Gastrocnemius medialis (tissue), 4 donors: ENCODE results near the gene ADGRD1. TPM values are rescaled to one million over a fixed set of nuclear protein-coding genes. Genes with fewer than 3 reads are reported as not detected.

Source experiments
- ATAC-seq, 2 donors: fragments of 150-250 bp; one replicate each; pipeline ENCODE4 v1.9.1; 2016
- DNase-seq, 2 donors: peaks; one replicate each; pipeline ENCODE4 v3.0.0-alpha.2; 2019
- H3K27ac ChIP-seq, 4 donors: fragments of 200-600 bp; sonication (generic); 1 replicate in 1 of 4; 2 replicates in 3 of 4; pipeline ENCODE4 v1.5.1; 2016 to 2018; ENCODE audit warnings: mild to moderate bottlenecking in 2 of 4, moderate library complexity in 1 of 4
- H3K27me3 ChIP-seq, 3 donors: fragments of 200-600 bp; sonication (generic) in 2 of 3; 1 replicate in 1 of 3; 2 replicates in 2 of 3; pipeline versions ENCODE4 v1.5.1 to v1.6.0; 2016 to 2019; ENCODE audit warnings: mild to moderate bottlenecking in 1 of 3, moderate library complexity in 1 of 3
- H3K36me3 ChIP-seq, 2 donors: fragments of 200-600 bp; sonication (generic) in 1 of 2; one replicate each; pipeline ENCODE4 v1.5.1; 2017 to 2018
- H3K4me1 ChIP-seq, 2 donors: fragments of 200-600 bp; sonication (generic) in 1 of 2; one replicate each; pipeline ENCODE4 v1.5.1; 2016 to 2017; ENCODE audit warnings: mild to moderate bottlenecking in 2 of 2
- H3K4me3 ChIP-seq, 4 donors: fragments of 200-600 bp; sonication (generic) in 3 of 4; 1 replicate in 1 of 4; 2 replicates in 3 of 4; pipeline ENCODE4 v1.5.1; 2016 to 2019; ENCODE audit warnings: mild to moderate bottlenecking in 2 of 4
- H3K9me3 ChIP-seq, 3 donors: fragments of 200-600 bp; sonication (generic) in 2 of 3; 1 replicate in 1 of 3; 2 replicates in 2 of 3; pipeline ENCODE4 v1.5.1; 2016 to 2019
- CTCF ChIP-seq, 5 experiments: fragments of 450-650 bp in 3 of 5; fragments of 200-600 bp in 2 of 5; sonication (generic) in 2 of 5; IDR thresholded peaks in 4 of 5; conservative IDR thresholded peaks in 1 of 5; 1 replicate in 4 of 5; 2 replicates in 1 of 5; pipeline ENCODE4 v1.5.1; 2016 to 2019; ENCODE audit warnings: antibody characterized with exemption in 5 of 5, mild to moderate bottlenecking in 3 of 5, moderate library complexity in 3 of 5
- POLR2A ChIP-seq, 2 donors: fragments of 450-650 bp; IDR thresholded peaks; one replicate each; pipeline ENCODE4 v1.6.1; 2017; ENCODE audit warnings: antibody characterized with exemption in 2 of 2, mild to moderate bottlenecking in 2 of 2, moderate library complexity in 2 of 2
- in situ Hi-C, 4 donors: fragments of 200-750 bp; cut with MboI; loops; one replicate each; pipeline versions ENCODE4 v1.15.0 to v1.8.0; 2017; ENCODE audit warnings: low sequenced_read_pairs in 4 of 4
- intact Hi-C: fragments of 100-400 bp; cut with DNase I; formaldehyde crosslinking; loops from one replicate; pipeline ENCODE4 v1.15.1; 2023; ENCODE audit warnings: low total_unique reads
- total RNA-seq, 4 donors: library from RNA; depleted of rRNA; stranded (reverse); fragments of >200 nt; gene quantifications; one replicate each; pipeline versions ENCODE4 v1.1.0 to v1.2.3, GENCODE V29; 2016

Gene ADGRD1
- total RNA-seq, 4 donors from 2014 or later = 5.3 to 9.6 (median 8.2) TPM

- in situ Hi-C loops = no loop called here
- H3K27ac ChIP-seq = no peak overlapping the region
- no peaks in the 10 kb centered on the region for H3K4me1 ChIP-seq
- DNase-seq = no peak
- no peaks in the 10 kb centered on the region for H3K36me3 ChIP-seq
- TF ChIP-seq POLR2A (IDR thresholded peaks at IDR 0.05) = no peak
- intact Hi-C loops = no loop called here
- no peak overlapping the region for H3K4me3 ChIP-seq
- no peak for ATAC-seq
- no peaks in the 10 kb centered on the region for H3K9me3 ChIP-seq
- no peaks in the 10 kb centered on the region for H3K27me3 ChIP-seq
These were observed 103.6 kb downstream of the ADGRD1 start for GRCh38 chr12:131057211-131057721.

- H3K9me3 ChIP-seq = no peaks in the 10 kb centered on the region
- no peak overlapping the region for H3K4me3 ChIP-seq
- in situ Hi-C loops (no loop called here), intact Hi-C loops (no loop called here)
- H3K4me1 ChIP-seq = no peaks in the 10 kb centered on the region
- TF ChIP-seq POLR2A (IDR thresholded peaks at IDR 0.05) (no peak), CTCF (IDR thresholded peaks at IDR 0.05 in 4 of 5, conservative IDR thresholded peaks at IDR 0.05 in 1 of 5) (no peak)
- no peak overlapping the region for H3K27ac ChIP-seq
- DNase-seq = no peak
- H3K27me3 ChIP-seq = no peaks in the 10 kb centered on the region
- no peak for ATAC-seq
- no peaks in the 10 kb centered on the region for H3K36me3 ChIP-seq
These were observed 104.2 kb downstream of the ADGRD1 start for GRCh38 chr12:131057722-131058515.

DNA sequence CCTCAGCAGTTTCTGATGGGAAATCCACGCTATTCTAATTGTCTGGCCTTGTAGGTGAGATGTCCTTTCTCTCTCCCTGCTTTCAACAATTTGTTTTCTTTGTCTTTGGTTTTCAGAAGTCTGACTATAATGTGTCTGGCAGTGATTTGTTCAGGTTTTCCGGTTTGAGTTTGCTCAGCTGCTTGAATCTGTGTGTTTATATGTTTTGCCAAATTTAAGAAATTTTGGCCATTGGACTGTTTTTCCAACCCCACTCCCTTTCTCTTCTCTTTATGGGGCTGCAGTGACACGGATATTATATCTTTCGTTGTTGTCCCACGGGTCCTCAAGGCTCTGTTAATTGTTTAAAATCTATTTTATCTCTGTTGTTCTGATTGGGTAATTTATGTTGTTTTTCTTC lies 105.0 kb downstream of the ADGRD1 start:
- no peak for DNase-seq
- Histone ChIP-seq H3K4me1 (no peaks in the 10 kb centered on the region), H3K4me3 (no peak overlapping the region), H3K27me3 (no peaks in the 10 kb centered on the region), H3K27ac (no peak overlapping the region), H3K36me3 (no peaks in the 10 kb centered on the region), H3K9me3 (no peaks in the 10 kb centered on the region)
- no peak for TF ChIP-seq CTCF (IDR thresholded peaks at IDR 0.05 in 4 of 5, conservative IDR thresholded peaks at IDR 0.05 in 1 of 5)
- no peak for TF ChIP-seq POLR2A (IDR thresholded peaks at IDR 0.05)
- ATAC-seq = no peak
- in situ Hi-C loops (no loop called here), intact Hi-C loops (no loop called here)

DNA sequence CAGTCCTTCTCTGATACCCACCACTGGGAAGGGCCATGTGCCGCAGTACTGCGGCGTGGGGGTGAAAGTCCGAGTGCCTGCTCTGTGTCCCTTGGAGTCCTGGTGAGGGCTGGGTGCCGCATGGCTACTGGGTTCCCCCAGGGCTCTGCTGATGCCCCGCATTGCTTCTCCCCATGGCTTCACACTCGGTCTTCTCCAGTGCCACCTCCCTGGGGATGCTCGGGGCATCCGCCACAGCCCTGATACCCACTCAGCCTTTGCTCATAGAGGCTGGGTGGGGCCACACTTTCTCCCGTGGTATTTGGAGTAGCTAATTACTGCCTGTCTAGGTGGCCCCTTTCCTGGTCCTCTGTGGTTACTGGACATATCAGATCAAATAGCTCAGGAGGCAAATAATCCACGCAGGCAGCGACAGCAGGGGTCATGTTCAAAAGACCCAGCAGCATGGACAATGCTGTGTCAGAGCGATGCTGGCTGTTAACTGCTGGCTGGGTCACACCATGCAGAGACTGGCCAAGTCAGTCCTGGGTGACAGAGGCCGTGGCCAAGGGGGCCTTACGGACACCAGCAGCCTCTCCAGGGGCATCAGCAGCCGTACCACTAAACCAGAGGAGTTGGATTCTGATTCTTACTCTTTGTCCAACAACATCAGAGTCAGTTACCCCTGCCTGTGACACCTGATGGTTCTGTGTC lies 106.5 kb downstream of the ADGRD1 start:
- in situ Hi-C loops = no loop called here
- no peak for DNase-seq
- Histone ChIP-seq H3K27ac (no peak overlapping the region), H3K36me3 (no peaks in the 10 kb centered on the region), H3K4me3 (no peak overlapping the region), H3K27me3 (no peaks in the 10 kb centered on the region), H3K9me3 (no peaks in the 10 kb centered on the region), H3K4me1 (no peaks in the 10 kb centered on the region)
- TF ChIP-seq POLR2A (IDR thresholded peaks at IDR 0.05) (no peak), CTCF (IDR thresholded peaks at IDR 0.05 in 4 of 5, conservative IDR thresholded peaks at IDR 0.05 in 1 of 5) (no peak)
- intact Hi-C loops = no loop called here
- no peak for ATAC-seq

DNA sequence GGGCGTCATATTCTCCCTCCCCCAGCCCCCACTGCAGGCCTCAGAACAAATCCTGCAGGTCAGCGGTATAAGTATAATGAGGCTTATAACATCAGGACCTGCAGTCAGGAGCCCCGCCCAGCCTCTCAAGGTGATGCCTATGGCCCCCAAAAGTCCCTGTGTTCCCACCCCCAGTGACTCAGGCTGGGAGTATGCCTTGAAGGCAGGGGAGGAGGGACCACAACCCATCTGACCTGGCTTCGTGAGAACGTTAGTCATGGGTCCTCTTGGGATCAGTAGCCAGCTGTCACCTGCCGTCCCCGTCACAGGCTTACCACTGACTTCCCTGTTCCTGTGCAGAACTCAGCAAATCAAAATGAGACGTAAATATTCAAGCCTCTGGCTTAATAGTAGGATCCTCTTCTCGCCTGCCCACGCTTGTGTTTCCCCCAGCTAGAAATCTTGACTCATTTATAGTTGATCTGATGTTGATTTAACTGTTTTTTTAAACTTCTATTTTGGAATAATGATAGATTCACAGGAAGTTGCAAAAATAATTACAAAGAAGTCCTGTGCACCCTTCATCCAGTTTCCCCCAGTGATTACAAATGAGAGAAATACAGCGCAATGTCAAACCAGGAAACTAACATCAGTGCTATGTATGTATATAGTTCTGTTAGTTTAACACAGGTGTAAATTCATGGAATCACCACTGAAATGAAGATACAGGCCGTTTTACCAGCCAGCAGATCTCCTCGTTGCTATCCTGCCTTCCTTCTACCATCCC lies 107.5 kb downstream of the ADGRD1 start:
- no peaks in the 10 kb centered on the region for H3K4me1 ChIP-seq
- no peaks in the 10 kb centered on the region for H3K9me3 ChIP-seq
- ATAC-seq (no peak), DNase-seq (no peak)
- no peaks in the 10 kb centered on the region for H3K36me3 ChIP-seq
- H3K4me3 ChIP-seq = no peak overlapping the region
- in situ Hi-C loops = no loop called here
- no peak overlapping the region for H3K27ac ChIP-seq
- H3K27me3 ChIP-seq = no peaks in the 10 kb centered on the region
- intact Hi-C loops = no loop called here
- TF ChIP-seq CTCF (IDR thresholded peaks at IDR 0.05 in 4 of 5, conservative IDR thresholded peaks at IDR 0.05 in 1 of 5) = no peak
- TF ChIP-seq POLR2A (IDR thresholded peaks at IDR 0.05) = no peak
